CD14-positive monocyte (primary cell): Measurements from ENCODE around the gene FIS1. TPM values are rescaled to one million over a fixed set of nuclear protein-coding genes. Genes with fewer than 3 reads are reported as not detected.
"Not testable (repeated sequence)": the region's sequence is repeated elsewhere in the genome, so short reads cannot be mapped to it uniquely, and the experiment has no call there.

Experiments used
- DNase-seq, 3 donors: peaks; one replicate each; pipeline ENCODE4 v3.0.0-alpha.2; 2011 to 2022
- H2AFZ ChIP-seq: 2 replicates; pipeline ENCODE4 v1.6.0; 2012; ENCODE audit warnings: mild to moderate bottlenecking, low read depth, low read length, inconsistent platforms; ENCODE audit not compliant: insufficient read depth, poor library complexity, severe bottlenecking
- H3K27ac ChIP-seq, 2 donors: 1 replicate in 1 of 2; 2 replicates in 1 of 2; pipeline ENCODE4 v1.5.1; 2012 to 2013; ENCODE audit warnings: low read length in 2 of 2, control low read depth in 1 of 2, inconsistent platforms in 1 of 2, low read depth in 1 of 2, mild to moderate bottlenecking in 1 of 2
- H3K27me3 ChIP-seq, 2 donors: one replicate each; pipeline versions ENCODE4 v1.6.0 to v1.6.1; 2011 to 2013; ENCODE audit warnings: low read length in 2 of 2; ENCODE audit not compliant: control insufficient read depth in 2 of 2, insufficient read depth in 2 of 2
- H3K36me3 ChIP-seq, 2 donors: replicated peaks in 1 of 2; 1 replicate in 1 of 2; 2 replicates in 1 of 2; pipeline versions ENCODE4 v1.5.1 to v1.6.1; 2012 to 2013; ENCODE audit warnings: low read length in 2 of 2, control low read depth in 1 of 2, inconsistent platforms in 1 of 2, mild to moderate bottlenecking in 1 of 2; ENCODE audit not compliant: insufficient read depth in 2 of 2, control insufficient read depth in 1 of 2
- H3K4me1 ChIP-seq, 2 donors: 1 replicate in 1 of 2; 2 replicates in 1 of 2; pipeline versions ENCODE4 v1.5.1 to v1.6.1; 2012 to 2013; ENCODE audit warnings: low read length in 2 of 2, control low read depth in 1 of 2, inconsistent platforms in 1 of 2, mild to moderate bottlenecking in 1 of 2, moderate library complexity in 1 of 2; ENCODE audit not compliant: insufficient read depth in 2 of 2, control insufficient read depth in 1 of 2
- H3K4me2 ChIP-seq: replicated peaks from 2 replicates; pipeline ENCODE3; 2012; ENCODE audit warnings: low read length, moderate library complexity, mild to moderate bottlenecking; ENCODE audit not compliant: poor library complexity, severe bottlenecking; ENCODE audit errors: extremely low read depth
- H3K4me3 ChIP-seq, 3 experiments: fragments of 200-600 bp in 1 of 3; sonication (generic) in 1 of 3; replicated peaks in 1 of 3; 1 replicate in 2 of 3; 2 replicates in 1 of 3; pipeline ENCODE4 v1.5.1; 2011 to 2013; ENCODE audit warnings: low read length in 3 of 3, mild to moderate bottlenecking in 3 of 3, control low read depth in 2 of 3, low read depth in 2 of 3, inconsistent platforms in 1 of 3, moderate library complexity in 1 of 3
- H3K79me2 ChIP-seq: 2 replicates; pipeline ENCODE4 v1.6.0; 2012; ENCODE audit warnings: mild to moderate bottlenecking, control low read depth, inconsistent platforms, low read length, moderate library complexity; ENCODE audit not compliant: insufficient read depth
- H3K9ac ChIP-seq: 2 replicates; pipeline ENCODE4 v1.6.0; 2017; ENCODE audit warnings: low read length, mild to moderate bottlenecking; ENCODE audit not compliant: insufficient read depth, poor library complexity, severe bottlenecking
- H3K9me3 ChIP-seq, 2 donors: replicated peaks in 1 of 2; 1 replicate in 1 of 2; 2 replicates in 1 of 2; pipeline versions ENCODE4 v1.5.1 to v1.6.1; 2012 to 2013; ENCODE audit warnings: low read length in 2 of 2, control low read depth in 1 of 2; ENCODE audit not compliant: control insufficient read depth in 1 of 2, insufficient read depth in 1 of 2
- H4K20me1 ChIP-seq: 2 replicates; pipeline ENCODE4 v1.6.0; 2012; ENCODE audit warnings: mild to moderate bottlenecking, low read length, control low read depth, moderate library complexity; ENCODE audit not compliant: insufficient read depth
- H3K27ac Mint-ChIP-seq, 7 donors: one replicate each; pipeline ENCODE4 v1.8.0; 2020; ENCODE audit warnings: mild to moderate bottlenecking in 7 of 7, mixed read lengths in 7 of 7, moderate library complexity in 6 of 7, inconsistent platforms in 2 of 7
- H3K27me3 Mint-ChIP-seq, 3 donors: one replicate each; pipeline ENCODE4 v1.8.0; 2021 to 2022; ENCODE audit warnings: low read depth in 3 of 3, mild to moderate bottlenecking in 3 of 3, mixed read lengths in 3 of 3, moderate library complexity in 3 of 3, inconsistent platforms in 1 of 3
- H3K36me3 Mint-ChIP-seq, 2 donors: one replicate each; pipeline ENCODE4 v1.8.0; 2020; ENCODE audit warnings: mixed read lengths in 2 of 2, inconsistent platforms in 1 of 2, mild to moderate bottlenecking in 1 of 2
- H3K4me1 Mint-ChIP-seq: one replicate; pipeline ENCODE4 v1.8.0; 2020; ENCODE audit warnings: mild to moderate bottlenecking, mixed read lengths
- H3K4me3 Mint-ChIP-seq, 2 donors: one replicate each; pipeline ENCODE4 v1.8.0; 2020; ENCODE audit warnings: mild to moderate bottlenecking in 2 of 2, mixed read lengths in 2 of 2, moderate library complexity in 1 of 2
- H3K9me3 Mint-ChIP-seq, 7 donors: one replicate each; pipeline ENCODE4 v1.8.0; 2020 to 2022; ENCODE audit warnings: mixed read lengths in 7 of 7, mild to moderate bottlenecking in 6 of 7, moderate library complexity in 6 of 7, inconsistent platforms in 2 of 7
- CTCF ChIP-seq: fragments of 200-600 bp; IDR thresholded peaks from one replicate; pipeline ENCODE4 v1.8.0; 2022; ENCODE audit warnings: antibody characterized with exemption, mild to moderate bottlenecking
- WGBS: methylation state at CpG from one replicate; pipeline ENCODE4 v1.1.5; 2013; ENCODE audit warnings: missing lambda C conversion rate; ENCODE audit not compliant: insufficient coverage; 5-methylcytosine and 5-hydroxymethylcytosine counted together
- intact Hi-C, 2 donors: fragments of 100-400 bp; cut with micrococcal nuclease; formaldehyde crosslinking; loops; one replicate each; pipeline versions ENCODE4 v1.15.0 to v1.15.1; 2023
- polyA plus RNA-seq, 3 donors: library from polyadenylated mRNA; depleted of rRNA in 1 of 3; unstranded in 2 of 3; stranded (reverse) in 1 of 3; fragments of 300-500 nt in 2 of 3; fragments of >200 nt in 1 of 3; fragmentation: Illumina TruSeq in 2 of 3; gene quantifications; 1 replicate in 2 of 3; 2 replicates in 1 of 3; pipeline ENCODE4 v1.2.3, GENCODE V29; 2012 to 2021

Gene FIS1
- polyA plus RNA-seq, 3 donors, result 152 to 198 (median 195) TPM

GRCh38 chr7:101258243-101258731, 13.4 kb upstream of the FIS1 start:
- WGBS, result 100% methylated on average over 1 of the region's 7 CpGs

GRCh38 chr7:101255796-101256195, 10.9 kb upstream of the FIS1 start:
- peak in 1 of 3 donors; percentile 23 for DNase-seq
- no peak overlapping the region for H3K9ac ChIP-seq
- TF ChIP-seq CTCF, result no peak
- no peaks in the 10 kb centered on the region for H3K9me3 ChIP-seq
- Mint-ChIP-seq H3K9me3 (no peaks in the 10 kb centered on the region), H3K4me3 (no peak overlapping the region), H3K36me3 (no peaks in the 10 kb centered on the region), H3K4me1 (peaks cover 18% of the 10 kb centered on the region), H3K27me3 (peaks cover 3 to 25% (median 8%) of the 10 kb centered on the region in 3 donors), H3K27ac (no peak overlapping the region)
- H4K20me1 ChIP-seq, result peaks cover 8% of the 10 kb centered on the region
- H3K27ac ChIP-seq, result no peak overlapping the region
- no peak overlapping the region for H3K4me2 ChIP-seq
- H3K79me2 ChIP-seq, result peaks cover 14% of the 10 kb centered on the region
- WGBS, result no CpG with 5 or more reads among the region's 4 CpGs
- no peaks in the 10 kb centered on the region for H3K27me3 ChIP-seq
- H3K36me3 ChIP-seq, result no peaks in the 10 kb centered on the region
- intact Hi-C loops, result loop anchor here in 1 of 2 donors (10.0 kb wide), 1 partner anchor 171 kb away; the partner anchor contains the start of gene TRIM56
- no peak overlapping the region for H3K4me3 ChIP-seq
- no peak overlapping the region for H2AFZ ChIP-seq
- peaks cover 14 to 17% of the 10 kb centered on the region in 2 donors for H3K4me1 ChIP-seq

More at GRCh38 chr7:101258243-101258731, 13.4 kb upstream of the FIS1 start:
- H3K79me2 ChIP-seq, result no peaks in the 10 kb centered on the region
- TF ChIP-seq CTCF, result no peak
- H3K9ac ChIP-seq, result no peak overlapping the region
- no peaks in the 10 kb centered on the region for H3K9me3 ChIP-seq
- H3K4me2 ChIP-seq, result no peak overlapping the region
- Mint-ChIP-seq H3K4me3 (no peak overlapping the region), H3K36me3 (no peaks in the 10 kb centered on the region), H3K27ac (no peak overlapping the region), H3K27me3 (peaks cover 6 to 31% (median 19%) of the 10 kb centered on the region in 3 donors), H3K9me3 (no peaks in the 10 kb centered on the region), H3K4me1 (peaks cover 3% of the 10 kb centered on the region)
- no peak overlapping the region for H3K27ac ChIP-seq
- no peaks in the 10 kb centered on the region for H3K4me1 ChIP-seq
- intact Hi-C loops, result loop anchor here in 1 of 2 donors (10.0 kb wide), 1 partner anchor 173 kb away; the partner anchor contains the start of gene TRIM56
- no peak overlapping the region for H3K4me3 ChIP-seq
- no peaks in the 10 kb centered on the region for H4K20me1 ChIP-seq
- DNase-seq, result no peak
- H2AFZ ChIP-seq, result no peak overlapping the region
- H3K27me3 ChIP-seq, result no peaks in the 10 kb centered on the region
- H3K36me3 ChIP-seq, result no peaks in the 10 kb centered on the region

- not testable (repeated sequence) for H3K9me3 Mint-ChIP-seq, H3K9me3 ChIP-seq, H3K9ac ChIP-seq, H3K27me3 ChIP-seq, DNase-seq, H3K27ac ChIP-seq
- WGBS, result 100% methylated on average over 3 of the region's 5 CpGs
- peak overlapping the region; percentile 78 for H3K4me2 ChIP-seq
- Mint-ChIP-seq H3K27me3 (peaks cover 0 to 19% (median 5%) of the 10 kb centered on the region in 3 donors), H3K27ac (peak overlapping the region in 2 of 7 donors; percentile 46 to 54), H3K36me3 (peaks cover 7 to 17% of the 10 kb centered on the region in 2 donors), H3K4me1 (peaks cover 26% of the 10 kb centered on the region), H3K4me3 (peak overlapping the region; percentile 97 to 98)
- peak overlapping the region in 1 of 3 experiments; percentile 95 for H3K4me3 ChIP-seq
- H3K36me3 ChIP-seq, result peaks cover 5 to 14% of the 10 kb centered on the region in 2 donors
- peak overlapping the region; percentile 89 for H2AFZ ChIP-seq
- intact Hi-C loops, result loop anchor here in 1 of 2 donors (10.0 kb wide), 1 partner anchor 168 kb away; the partner anchor contains the start of gene TRIM56
- H3K79me2 ChIP-seq, result peaks cover 39% of the 10 kb centered on the region
- peaks cover 20 to 25% of the 10 kb centered on the region in 2 donors for H3K4me1 ChIP-seq
- peaks cover 28% of the 10 kb centered on the region for H4K20me1 ChIP-seq
Observed at GRCh38 chr7:101253199-101253598, 8.3 kb upstream of the FIS1 start.
